Measurements from ENCODE around the gene KCNN3. TPM values are rescaled to one million over a fixed set of nuclear protein-coding genes. Genes with fewer than 3 reads are reported as not detected.

Gene KCNN3
- total RNA-seq, 1 experiment from 2014 or later, result 1.3 TPM

DNA sequence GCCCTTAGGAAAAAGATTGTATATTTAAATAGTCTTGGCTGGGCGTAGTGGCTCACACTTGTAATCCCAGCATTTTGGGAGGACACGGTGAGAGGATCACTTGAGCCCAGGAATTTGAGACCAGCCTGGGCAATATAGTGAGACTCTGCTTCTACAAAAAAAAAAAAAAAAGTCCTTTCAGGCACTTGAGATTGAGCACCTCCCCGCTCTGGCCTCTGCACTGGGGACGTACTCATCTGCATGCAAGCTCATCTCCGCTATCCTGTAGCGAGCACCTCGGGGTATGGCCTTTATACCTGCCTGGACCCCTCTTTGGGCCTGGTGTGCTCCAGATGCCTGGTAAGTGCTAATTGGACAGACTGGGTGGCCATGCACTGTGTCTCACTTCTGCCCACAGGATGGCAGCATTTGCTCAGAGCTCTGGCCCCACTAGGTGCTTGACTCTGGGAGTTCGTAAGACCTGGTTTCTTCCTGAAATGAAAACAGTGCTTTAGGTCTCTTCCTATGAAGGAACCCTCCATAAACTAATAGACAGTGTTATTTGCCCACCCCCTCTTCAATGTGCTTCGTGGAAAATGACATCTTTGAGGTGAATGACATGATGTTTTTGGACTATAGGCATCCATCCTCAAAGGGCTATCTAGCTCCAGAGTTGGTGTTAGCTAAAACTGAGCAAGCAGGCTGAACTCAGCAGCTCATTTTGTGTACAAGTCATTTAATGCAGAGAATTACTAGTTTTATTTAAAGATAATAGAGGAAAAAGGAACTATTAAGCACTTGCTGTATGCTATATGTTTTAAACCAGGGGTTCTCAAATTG, 200.4 kb downstream of the KCNN3 start:
- no peak overlapping the region for H3K27ac Mint-ChIP-seq
- peak; percentile 80 for DNase-seq (ENCODE audit: low spot score)
- H3K4me1 Mint-ChIP-seq, result peaks cover 26% of the 10 kb centered on the region
- peak; percentile 100 for ATAC-seq
- H3K36me3 Mint-ChIP-seq, result no peaks in the 10 kb centered on the region
- H3K9me3 Mint-ChIP-seq, result peaks cover 5% of the 10 kb centered on the region; the same call in 1 of the 2 replicates
- CTCF ChIA-PET, result interaction anchor here (0.6 to 3.3 kb wide), 32 partner anchors 9 to 1453 kb away, joined by 3 to 32 read pairs (median 4); partner anchors contain the start of gene PMVK
- POLR2A ChIA-PET, result interaction anchor here (0.6 kb wide), 2 partner anchors 199 to 248 kb away, joined by 4 read pairs; no protein-coding TSS in a partner anchor
- H3K27me3 Mint-ChIP-seq (ENCODE audit: low read depth), result peaks cover 2% of the 10 kb centered on the region; the same call in 1 of the 2 replicates
- TF ChIP-seq, protein P1, sequence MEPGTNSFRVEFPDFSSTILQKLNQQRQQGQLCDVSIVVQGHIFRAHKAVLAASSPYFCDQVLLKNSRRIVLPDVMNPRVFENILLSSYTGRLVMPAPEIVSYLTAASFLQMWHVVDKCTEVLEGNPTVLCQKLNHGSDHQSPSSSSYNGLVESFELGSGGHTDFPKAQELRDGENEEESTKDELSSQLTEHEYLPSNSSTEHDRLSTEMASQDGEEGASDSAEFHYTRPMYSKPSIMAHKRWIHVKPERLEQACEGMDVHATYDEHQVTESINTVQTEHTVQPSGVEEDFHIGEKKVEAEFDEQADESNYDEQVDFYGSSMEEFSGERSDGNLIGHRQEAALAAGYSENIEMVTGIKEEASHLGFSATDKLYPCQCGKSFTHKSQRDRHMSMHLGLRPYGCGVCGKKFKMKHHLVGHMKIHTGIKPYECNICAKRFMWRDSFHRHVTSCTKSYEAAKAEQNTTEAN (CRISPR knock-in tag; IDR thresholded peaks at IDR 0.05), result no peak
- no peak for TF ChIP-seq ELF4 (CRISPR knock-in tag; IDR thresholded peaks at IDR 0.05; ENCODE audit: low read depth)
- TF ChIP-seq ATF1 (CRISPR knock-in tag; IDR thresholded peaks at IDR 0.05), result no peak
- TF ChIP-seq ZNF121 (CRISPR knock-in tag; IDR thresholded peaks at IDR 0.05), result peak; percentile 67
- no peak for TF ChIP-seq CREB1 (CRISPR knock-in tag; IDR thresholded peaks at IDR 0.05)
- no peak overlapping the region for H3K4me3 Mint-ChIP-seq

DNA sequence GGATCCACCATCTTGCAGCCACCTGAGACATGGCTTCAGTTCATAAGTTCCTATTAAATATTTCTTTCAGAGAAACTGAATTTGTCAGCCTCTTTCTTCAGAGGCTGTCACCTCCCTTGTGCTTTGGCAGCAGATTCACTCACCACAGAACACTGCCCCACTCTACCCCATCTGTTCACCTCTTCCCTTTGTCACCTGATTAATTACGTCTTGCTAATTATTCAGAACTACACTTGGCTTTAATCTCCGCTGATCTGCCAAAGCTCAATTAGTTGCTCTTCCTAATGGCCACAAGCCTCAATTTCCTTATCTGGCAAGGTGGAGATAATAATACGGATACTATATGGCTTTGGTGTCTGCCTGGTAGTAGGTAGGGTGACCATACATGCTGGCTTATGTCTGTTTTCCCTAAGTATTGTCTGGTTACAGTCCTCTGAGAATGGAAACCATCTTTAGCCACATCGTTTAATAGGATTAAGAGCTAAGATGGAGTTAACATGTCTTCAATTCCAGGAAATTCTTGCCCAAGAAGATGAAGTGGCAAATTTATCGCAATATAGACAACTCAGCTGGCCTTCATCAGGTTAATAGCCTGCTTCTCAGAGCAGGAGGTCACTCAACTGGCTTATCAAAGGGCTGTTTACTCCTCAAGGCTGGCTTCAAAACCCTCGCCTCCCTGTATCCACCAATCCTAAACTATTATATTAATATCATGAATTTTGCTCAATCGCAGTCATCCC, 203.9 kb downstream of the KCNN3 start:
- Mint-ChIP-seq H3K27ac (no peak overlapping the region), H3K4me1 (no peaks in the 10 kb centered on the region), H3K9me3 (no peaks in the 10 kb centered on the region), H3K4me3 (no peak overlapping the region), H3K36me3 (no peaks in the 10 kb centered on the region), H3K27me3 (ENCODE audit: low read depth) (peaks cover 2% of the 10 kb centered on the region; the same call in 1 of the 2 replicates)
- CTCF ChIA-PET, result interaction anchor here (0.7 to 0.8 kb wide), 2 partner anchors 75 to 184 kb away, joined by 4 to 5 read pairs; no protein-coding TSS in a partner anchor
- ATAC-seq (no peak), DNase-seq (ENCODE audit: low spot score) (no peak)
- TF ChIP-seq GRHL2 (CRISPR knock-in tag; IDR thresholded peaks at IDR 0.05; ENCODE audit: insufficient replicate concordance, severe bottlenecking) (no peak), OVOL2 (CRISPR knock-in tag; IDR thresholded peaks at IDR 0.05; ENCODE audit: borderline replicate concordance) (no peak), MYBL2 (CRISPR knock-in tag; IDR thresholded peaks at IDR 0.05) (no peak), RORB (CRISPR knock-in tag; IDR thresholded peaks at IDR 0.05) (no peak), ZNF121 (CRISPR knock-in tag; IDR thresholded peaks at IDR 0.05) (no peak)
- TF ChIP-seq, protein P2, sequence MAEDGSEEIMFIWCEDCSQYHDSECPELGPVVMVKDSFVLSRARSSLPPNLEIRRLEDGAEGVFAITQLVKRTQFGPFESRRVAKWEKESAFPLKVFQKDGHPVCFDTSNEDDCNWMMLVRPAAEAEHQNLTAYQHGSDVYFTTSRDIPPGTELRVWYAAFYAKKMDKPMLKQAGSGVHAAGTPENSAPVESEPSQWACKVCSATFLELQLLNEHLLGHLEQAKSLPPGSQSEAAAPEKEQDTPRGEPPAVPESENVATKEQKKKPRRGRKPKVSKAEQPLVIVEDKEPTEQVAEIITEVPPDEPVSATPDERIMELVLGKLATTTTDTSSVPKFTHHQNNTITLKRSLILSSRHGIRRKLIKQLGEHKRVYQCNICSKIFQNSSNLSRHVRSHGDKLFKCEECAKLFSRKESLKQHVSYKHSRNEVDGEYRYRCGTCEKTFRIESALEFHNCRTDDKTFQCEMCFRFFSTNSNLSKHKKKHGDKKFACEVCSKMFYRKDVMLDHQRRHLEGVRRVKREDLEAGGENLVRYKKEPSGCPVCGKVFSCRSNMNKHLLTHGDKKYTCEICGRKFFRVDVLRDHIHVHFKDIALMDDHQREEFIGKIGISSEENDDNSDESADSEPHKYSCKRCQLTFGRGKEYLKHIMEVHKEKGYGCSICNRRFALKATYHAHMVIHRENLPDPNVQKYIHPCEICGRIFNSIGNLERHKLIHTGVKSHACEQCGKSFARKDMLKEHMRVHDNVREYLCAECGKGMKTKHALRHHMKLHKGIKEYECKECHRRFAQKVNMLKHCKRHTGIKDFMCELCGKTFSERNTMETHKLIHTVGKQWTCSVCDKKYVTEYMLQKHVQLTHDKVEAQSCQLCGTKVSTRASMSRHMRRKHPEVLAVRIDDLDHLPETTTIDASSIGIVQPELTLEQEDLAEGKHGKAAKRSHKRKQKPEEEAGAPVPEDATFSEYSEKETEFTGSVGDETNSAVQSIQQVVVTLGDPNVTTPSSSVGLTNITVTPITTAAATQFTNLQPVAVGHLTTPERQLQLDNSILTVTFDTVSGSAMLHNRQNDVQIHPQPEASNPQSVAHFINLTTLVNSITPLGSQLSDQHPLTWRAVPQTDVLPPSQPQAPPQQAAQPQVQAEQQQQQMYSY (CRISPR knock-in tag; IDR thresholded peaks at IDR 0.05), result no peak
- TF ChIP-seq, protein P3, sequence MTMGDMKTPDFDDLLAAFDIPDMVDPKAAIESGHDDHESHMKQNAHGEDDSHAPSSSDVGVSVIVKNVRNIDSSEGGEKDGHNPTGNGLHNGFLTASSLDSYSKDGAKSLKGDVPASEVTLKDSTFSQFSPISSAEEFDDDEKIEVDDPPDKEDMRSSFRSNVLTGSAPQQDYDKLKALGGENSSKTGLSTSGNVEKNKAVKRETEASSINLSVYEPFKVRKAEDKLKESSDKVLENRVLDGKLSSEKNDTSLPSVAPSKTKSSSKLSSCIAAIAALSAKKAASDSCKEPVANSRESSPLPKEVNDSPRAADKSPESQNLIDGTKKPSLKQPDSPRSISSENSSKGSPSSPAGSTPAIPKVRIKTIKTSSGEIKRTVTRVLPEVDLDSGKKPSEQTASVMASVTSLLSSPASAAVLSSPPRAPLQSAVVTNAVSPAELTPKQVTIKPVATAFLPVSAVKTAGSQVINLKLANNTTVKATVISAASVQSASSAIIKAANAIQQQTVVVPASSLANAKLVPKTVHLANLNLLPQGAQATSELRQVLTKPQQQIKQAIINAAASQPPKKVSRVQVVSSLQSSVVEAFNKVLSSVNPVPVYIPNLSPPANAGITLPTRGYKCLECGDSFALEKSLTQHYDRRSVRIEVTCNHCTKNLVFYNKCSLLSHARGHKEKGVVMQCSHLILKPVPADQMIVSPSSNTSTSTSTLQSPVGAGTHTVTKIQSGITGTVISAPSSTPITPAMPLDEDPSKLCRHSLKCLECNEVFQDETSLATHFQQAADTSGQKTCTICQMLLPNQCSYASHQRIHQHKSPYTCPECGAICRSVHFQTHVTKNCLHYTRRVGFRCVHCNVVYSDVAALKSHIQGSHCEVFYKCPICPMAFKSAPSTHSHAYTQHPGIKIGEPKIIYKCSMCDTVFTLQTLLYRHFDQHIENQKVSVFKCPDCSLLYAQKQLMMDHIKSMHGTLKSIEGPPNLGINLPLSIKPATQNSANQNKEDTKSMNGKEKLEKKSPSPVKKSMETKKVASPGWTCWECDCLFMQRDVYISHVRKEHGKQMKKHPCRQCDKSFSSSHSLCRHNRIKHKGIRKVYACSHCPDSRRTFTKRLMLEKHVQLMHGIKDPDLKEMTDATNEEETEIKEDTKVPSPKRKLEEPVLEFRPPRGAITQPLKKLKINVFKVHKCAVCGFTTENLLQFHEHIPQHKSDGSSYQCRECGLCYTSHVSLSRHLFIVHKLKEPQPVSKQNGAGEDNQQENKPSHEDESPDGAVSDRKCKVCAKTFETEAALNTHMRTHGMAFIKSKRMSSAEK (CRISPR knock-in tag; IDR thresholded peaks at IDR 0.05; ENCODE audit: borderline replicate concordance), result no peak
- TF ChIP-seq, protein P4, sequence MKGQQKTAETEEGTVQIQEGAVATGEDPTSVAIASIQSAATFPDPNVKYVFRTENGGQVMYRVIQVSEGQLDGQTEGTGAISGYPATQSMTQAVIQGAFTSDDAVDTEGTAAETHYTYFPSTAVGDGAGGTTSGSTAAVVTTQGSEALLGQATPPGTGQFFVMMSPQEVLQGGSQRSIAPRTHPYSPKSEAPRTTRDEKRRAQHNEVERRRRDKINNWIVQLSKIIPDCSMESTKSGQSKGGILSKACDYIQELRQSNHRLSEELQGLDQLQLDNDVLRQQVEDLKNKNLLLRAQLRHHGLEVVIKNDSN (CRISPR knock-in tag; IDR thresholded peaks at IDR 0.05), result no peak
- TF ChIP-seq, protein P5, sequence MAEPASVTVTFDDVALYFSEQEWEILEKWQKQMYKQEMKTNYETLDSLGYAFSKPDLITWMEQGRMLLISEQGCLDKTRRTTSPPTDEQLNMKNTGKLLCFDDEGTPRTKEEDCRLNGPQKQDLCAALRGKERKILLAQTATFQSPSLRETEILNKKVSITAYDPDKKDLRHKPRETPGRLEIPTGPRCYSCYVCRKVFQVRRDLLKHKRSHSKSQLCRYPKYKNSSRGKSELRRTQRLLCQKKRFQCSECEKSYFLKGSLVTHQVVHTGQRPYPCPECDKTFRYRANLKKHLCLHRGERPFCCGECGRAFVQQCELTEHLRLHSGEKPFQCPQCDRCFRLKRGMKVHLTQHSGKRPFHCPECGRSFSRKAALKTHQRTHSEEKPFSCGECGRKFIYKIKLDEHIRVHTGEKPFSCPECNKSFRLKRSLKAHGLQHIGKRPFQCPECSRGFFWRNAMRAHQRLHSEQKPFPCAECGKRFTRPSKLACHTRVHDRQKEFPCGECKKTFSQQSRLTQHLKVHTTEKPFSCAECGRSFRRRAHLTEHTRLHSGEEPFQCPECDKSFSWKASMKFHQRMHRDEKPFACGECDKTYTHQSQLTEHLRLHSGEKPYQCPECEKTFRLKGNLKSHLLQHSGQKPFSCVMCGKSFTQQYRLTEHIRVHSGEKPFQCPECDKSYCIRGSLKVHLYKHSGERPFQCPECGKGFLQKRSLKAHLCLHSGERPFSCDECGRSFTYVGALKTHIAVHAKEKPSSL (CRISPR knock-in tag; conservative IDR thresholded peaks at IDR 0.05), result no peak
- TF ChIP-seq, protein P6, sequence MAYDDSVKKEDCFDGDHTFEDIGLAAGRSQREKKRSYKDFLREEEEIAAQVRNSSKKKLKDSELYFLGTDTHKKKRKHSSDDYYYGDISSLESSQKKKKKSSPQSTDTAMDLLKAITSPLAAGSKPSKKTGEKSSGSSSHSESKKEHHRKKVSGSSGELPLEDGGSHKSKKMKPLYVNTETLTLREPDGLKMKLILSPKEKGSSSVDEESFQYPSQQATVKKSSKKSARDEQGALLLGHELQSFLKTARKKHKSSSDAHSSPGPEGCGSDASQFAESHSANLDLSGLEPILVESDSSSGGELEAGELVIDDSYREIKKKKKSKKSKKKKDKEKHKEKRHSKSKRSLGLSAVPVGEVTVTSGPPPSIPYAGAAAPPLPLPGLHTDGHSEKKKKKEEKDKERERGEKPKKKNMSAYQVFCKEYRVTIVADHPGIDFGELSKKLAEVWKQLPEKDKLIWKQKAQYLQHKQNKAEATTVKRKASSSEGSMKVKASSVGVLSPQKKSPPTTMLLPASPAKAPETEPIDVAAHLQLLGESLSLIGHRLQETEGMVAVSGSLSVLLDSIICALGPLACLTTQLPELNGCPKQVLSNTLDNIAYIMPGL (CRISPR knock-in tag; IDR thresholded peaks at IDR 0.05), result no peak
- POLR2A ChIA-PET, result no interaction called here

All from WTC11 (cell line).